Panc1 (cell line): Measurements from ENCODE around the gene PSORS1C2.

Source experiments
- TF ChIP-seq, protein P1 (sequence below): fragments of 450-650 bp; IDR thresholded peaks from 2 replicates; pipeline ENCODE4 v1.5.1; 2017; ENCODE audit warnings: mild to moderate bottlenecking
- TF ChIP-seq, protein P2 (sequence below), 2 experiments: IDR thresholded peaks; 2 replicates each; pipeline ENCODE4 v1.6.1; 2011 to 2012; ENCODE audit warnings: low read depth in 2 of 2, control low read depth in 1 of 2, low read length in 1 of 2, mild to moderate bottlenecking in 1 of 2, moderate library complexity in 1 of 2; ENCODE audit not compliant: insufficient read depth in 1 of 2

DNA sequence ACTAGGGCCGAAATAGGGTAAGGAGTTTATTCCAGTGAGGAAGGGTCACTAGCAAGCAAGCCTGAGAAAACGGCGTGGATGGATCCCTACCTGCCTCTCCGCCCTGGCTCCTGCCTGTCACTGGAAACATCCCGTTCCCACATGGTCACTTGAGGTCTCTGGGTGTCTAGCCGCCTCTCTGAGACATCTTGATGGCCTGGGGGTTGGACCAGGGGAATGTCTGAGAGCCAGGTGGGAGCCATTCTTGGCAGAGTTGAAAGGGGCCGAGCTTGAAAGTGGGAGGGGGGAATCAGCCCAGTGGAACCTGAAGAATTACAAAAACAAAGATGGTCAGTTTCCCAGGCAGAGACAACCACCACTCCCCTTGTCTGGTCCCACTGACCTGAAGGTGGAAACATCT lies 17.8 kb upstream of the PSORS1C2 start:
- TF ChIP-seq, protein P1, sequence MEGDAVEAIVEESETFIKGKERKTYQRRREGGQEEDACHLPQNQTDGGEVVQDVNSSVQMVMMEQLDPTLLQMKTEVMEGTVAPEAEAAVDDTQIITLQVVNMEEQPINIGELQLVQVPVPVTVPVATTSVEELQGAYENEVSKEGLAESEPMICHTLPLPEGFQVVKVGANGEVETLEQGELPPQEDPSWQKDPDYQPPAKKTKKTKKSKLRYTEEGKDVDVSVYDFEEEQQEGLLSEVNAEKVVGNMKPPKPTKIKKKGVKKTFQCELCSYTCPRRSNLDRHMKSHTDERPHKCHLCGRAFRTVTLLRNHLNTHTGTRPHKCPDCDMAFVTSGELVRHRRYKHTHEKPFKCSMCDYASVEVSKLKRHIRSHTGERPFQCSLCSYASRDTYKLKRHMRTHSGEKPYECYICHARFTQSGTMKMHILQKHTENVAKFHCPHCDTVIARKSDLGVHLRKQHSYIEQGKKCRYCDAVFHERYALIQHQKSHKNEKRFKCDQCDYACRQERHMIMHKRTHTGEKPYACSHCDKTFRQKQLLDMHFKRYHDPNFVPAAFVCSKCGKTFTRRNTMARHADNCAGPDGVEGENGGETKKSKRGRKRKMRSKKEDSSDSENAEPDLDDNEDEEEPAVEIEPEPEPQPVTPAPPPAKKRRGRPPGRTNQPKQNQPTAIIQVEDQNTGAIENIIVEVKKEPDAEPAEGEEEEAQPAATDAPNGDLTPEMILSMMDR: no peak
- TF ChIP-seq, protein P2, sequence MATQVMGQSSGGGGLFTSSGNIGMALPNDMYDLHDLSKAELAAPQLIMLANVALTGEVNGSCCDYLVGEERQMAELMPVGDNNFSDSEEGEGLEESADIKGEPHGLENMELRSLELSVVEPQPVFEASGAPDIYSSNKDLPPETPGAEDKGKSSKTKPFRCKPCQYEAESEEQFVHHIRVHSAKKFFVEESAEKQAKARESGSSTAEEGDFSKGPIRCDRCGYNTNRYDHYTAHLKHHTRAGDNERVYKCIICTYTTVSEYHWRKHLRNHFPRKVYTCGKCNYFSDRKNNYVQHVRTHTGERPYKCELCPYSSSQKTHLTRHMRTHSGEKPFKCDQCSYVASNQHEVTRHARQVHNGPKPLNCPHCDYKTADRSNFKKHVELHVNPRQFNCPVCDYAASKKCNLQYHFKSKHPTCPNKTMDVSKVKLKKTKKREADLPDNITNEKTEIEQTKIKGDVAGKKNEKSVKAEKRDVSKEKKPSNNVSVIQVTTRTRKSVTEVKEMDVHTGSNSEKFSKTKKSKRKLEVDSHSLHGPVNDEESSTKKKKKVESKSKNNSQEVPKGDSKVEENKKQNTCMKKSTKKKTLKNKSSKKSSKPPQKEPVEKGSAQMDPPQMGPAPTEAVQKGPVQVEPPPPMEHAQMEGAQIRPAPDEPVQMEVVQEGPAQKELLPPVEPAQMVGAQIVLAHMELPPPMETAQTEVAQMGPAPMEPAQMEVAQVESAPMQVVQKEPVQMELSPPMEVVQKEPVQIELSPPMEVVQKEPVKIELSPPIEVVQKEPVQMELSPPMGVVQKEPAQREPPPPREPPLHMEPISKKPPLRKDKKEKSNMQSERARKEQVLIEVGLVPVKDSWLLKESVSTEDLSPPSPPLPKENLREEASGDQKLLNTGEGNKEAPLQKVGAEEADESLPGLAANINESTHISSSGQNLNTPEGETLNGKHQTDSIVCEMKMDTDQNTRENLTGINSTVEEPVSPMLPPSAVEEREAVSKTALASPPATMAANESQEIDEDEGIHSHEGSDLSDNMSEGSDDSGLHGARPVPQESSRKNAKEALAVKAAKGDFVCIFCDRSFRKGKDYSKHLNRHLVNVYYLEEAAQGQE (IDR thresholded peaks at IDR 0.05; ENCODE audit: insufficient read depth in 1 of 2, low read depth in 2 of 2, low read length in 1 of 2): no peak
